Liver (tissue), 9 donors: ENCODE results near the gene CEP85L. TPM values are rescaled to one million over a fixed set of nuclear protein-coding genes. Genes with fewer than 3 reads are reported as not detected.

Experiments used
- DNase-seq: peaks from one replicate; pipeline ENCODE4 v3.0.0-alpha.2; 2017; ENCODE audit warnings: low spot score
- H3K27ac ChIP-seq, 2 donors: one replicate each; pipeline ENCODE4 v1.7.0; 2013; ENCODE audit warnings: inconsistent platforms in 2 of 2, low read length in 2 of 2, control low read depth in 1 of 2, low read depth in 1 of 2, mild to moderate bottlenecking in 1 of 2
- H3K27me3 ChIP-seq, 4 donors: one replicate each; pipeline versions ENCODE4 v1.6.1 to v1.7.0; 2013; ENCODE audit warnings: low read length in 3 of 4, inconsistent platforms in 1 of 4, mild to moderate bottlenecking in 1 of 4, moderate library complexity in 1 of 4; ENCODE audit not compliant: control insufficient read depth in 4 of 4, insufficient read depth in 4 of 4
- H3K36me3 ChIP-seq, 4 donors: one replicate each; pipeline versions ENCODE4 v1.6.1 to v1.7.0; 2013; ENCODE audit warnings: low read length in 3 of 4, mild to moderate bottlenecking in 3 of 4, low read depth in 1 of 4, moderate library complexity in 1 of 4; ENCODE audit not compliant: control insufficient read depth in 4 of 4, insufficient read depth in 3 of 4
- H3K4me1 ChIP-seq, 4 donors: one replicate each; pipeline versions ENCODE4 v1.6.1 to v1.7.0; 2013; ENCODE audit warnings: low read length in 3 of 4, mild to moderate bottlenecking in 3 of 4, moderate library complexity in 1 of 4; ENCODE audit not compliant: control insufficient read depth in 4 of 4, insufficient read depth in 4 of 4
- H3K4me3 ChIP-seq, 3 donors: one replicate each; pipeline versions ENCODE4 v1.6.1 to v1.7.0; 2013; ENCODE audit warnings: low read length in 3 of 3, control low read depth in 1 of 3, low read depth in 1 of 3, mild to moderate bottlenecking in 1 of 3
- H3K9ac ChIP-seq, 2 donors: one replicate each; pipeline ENCODE4 v1.7.0; 2013; ENCODE audit warnings: low read length in 2 of 2, mild to moderate bottlenecking in 2 of 2, moderate library complexity in 2 of 2, control low read depth in 1 of 2, low read depth in 1 of 2
- H3K9me3 ChIP-seq, 4 donors: one replicate each; pipeline versions ENCODE4 v1.6.1 to v1.7.0; 2013; ENCODE audit warnings: low read length in 3 of 4; ENCODE audit not compliant: control insufficient read depth in 4 of 4
- CTCF ChIP-seq: fragments of 150-350 bp; IDR thresholded peaks from 2 replicates; pipeline ENCODE4 v1.5.1; 2017; ENCODE audit warnings: improper control_type of control experiment, low read depth, low read length; ENCODE audit not compliant: missing input control
- EGR1 ChIP-seq, 2 donors: IDR thresholded peaks; 2 replicates each; pipeline ENCODE4 v1.6.1; 2016 to 2018; ENCODE audit warnings: antibody characterized with exemption in 2 of 2, low read depth in 2 of 2
- FOXA1 ChIP-seq: IDR thresholded peaks from 2 replicates; pipeline ENCODE4 v1.6.1; 2016; ENCODE audit warnings: antibody characterized with exemption
- FOXA2 ChIP-seq: IDR thresholded peaks from 2 replicates; pipeline ENCODE4 v1.6.1; 2016; ENCODE audit warnings: antibody characterized with exemption
- GABPA ChIP-seq, 2 donors: IDR thresholded peaks in 1 of 2; conservative IDR thresholded peaks in 1 of 2; 2 replicates each; pipeline ENCODE4 v1.6.1; 2016; ENCODE audit warnings: antibody characterized with exemption in 2 of 2, mild to moderate bottlenecking in 1 of 2, moderate library complexity in 1 of 2
- HNF4A ChIP-seq, 2 donors: conservative IDR thresholded peaks; 2 replicates each; pipeline ENCODE4 v1.6.1; 2016; ENCODE audit warnings: antibody characterized with exemption in 2 of 2, mild to moderate bottlenecking in 2 of 2
- HNF4G ChIP-seq: IDR thresholded peaks from 2 replicates; pipeline ENCODE4 v1.6.1; 2016; ENCODE audit warnings: antibody characterized with exemption
- JUND ChIP-seq, 2 donors: IDR thresholded peaks; 2 replicates each; pipeline ENCODE4 v1.6.1; 2016; ENCODE audit warnings: antibody characterized with exemption in 2 of 2
- NR2F2 ChIP-seq: IDR thresholded peaks from 2 replicates; pipeline ENCODE4 v1.6.1; 2016; ENCODE audit warnings: antibody characterized with exemption
- RAD21 ChIP-seq, 2 donors: IDR thresholded peaks; 2 replicates each; pipeline ENCODE4 v1.6.1; 2016; ENCODE audit warnings: antibody characterized with exemption in 2 of 2, mild to moderate bottlenecking in 2 of 2
- REST ChIP-seq: IDR thresholded peaks from 2 replicates; pipeline ENCODE4 v1.6.1; 2016; ENCODE audit warnings: antibody characterized with exemption, mild to moderate bottlenecking
- RXRA ChIP-seq, 2 donors: IDR thresholded peaks; 2 replicates each; pipeline ENCODE4 v1.6.1; 2017 to 2018; ENCODE audit warnings: antibody characterized with exemption in 2 of 2, mild to moderate bottlenecking in 1 of 2
- SP1 ChIP-seq: IDR thresholded peaks from 2 replicates; pipeline ENCODE4 v1.6.1; 2018; ENCODE audit warnings: antibody characterized with exemption, mild to moderate bottlenecking
- TAF1 ChIP-seq: conservative IDR thresholded peaks from 2 replicates; pipeline ENCODE4 v1.6.1; 2016; ENCODE audit warnings: antibody characterized with exemption, mild to moderate bottlenecking
- YY1 ChIP-seq: IDR thresholded peaks from 2 replicates; pipeline ENCODE4 v1.6.1; 2016; ENCODE audit warnings: antibody characterized with exemption, mild to moderate bottlenecking
- WGBS: extraction: QIAGEN DNeasy Blood & Tissue Kit; methylation state at CpG from one replicate; pipeline ENCODE4 v1.1.7; 2013; 5-methylcytosine and 5-hydroxymethylcytosine counted together
- polyA plus RNA-seq, 2 donors: library from polyadenylated mRNA; stranded (reverse) in 1 of 2; unstranded in 1 of 2; fragments of 200-250 nt in 1 of 2; fragments of >200 nt in 1 of 2; fragmentation: Nextera tagmentation in 1 of 2; extraction: Ambion mirVana in 1 of 2; gene quantifications; one replicate each; pipeline versions ENCODE4 v1.2.1 to v1.2.3, GENCODE V29; 2013 to 2015
- total RNA-seq, 2 donors: library from RNA; depleted of rRNA; stranded (reverse); fragments of >200 nt; gene quantifications; one replicate each; pipeline ENCODE4 v1.2.3, GENCODE V29; 2014
- TF ChIP-seq, protein P1 (sequence below): IDR thresholded peaks from 2 replicates; pipeline ENCODE4 v1.6.1; 2016; ENCODE audit warnings: antibody characterized with exemption
- TF ChIP-seq, protein P2 (sequence below): IDR thresholded peaks from 2 replicates; pipeline ENCODE4 v1.6.1; 2016; ENCODE audit warnings: antibody characterized with exemption
- TF ChIP-seq, protein P3 (sequence below): IDR thresholded peaks from 2 replicates; pipeline ENCODE4 v1.6.1; 2016; ENCODE audit warnings: antibody characterized with exemption
- donor health status: healthy.
- donor health status: healthy.
- donor health status: healthy.
- donor health status: healthy.
- donor health status: healthy.

The CEP85L gene
- total and polyA plus RNA-seq, 4 donors: 0.40 to 6.4 (median 2.3) TPM

GRCh38 chr6:118553132-118553531, 98.3 kb downstream of the CEP85L start:
- Histone ChIP-seq H3K36me3 (no peaks in the 10 kb centered on the region), H3K27ac (no peak overlapping the region), H3K9me3 (no peaks in the 10 kb centered on the region), H3K4me3 (no peak overlapping the region), H3K27me3 (no peaks in the 10 kb centered on the region), H3K4me1 (peaks cover 0 to 8% (median 1%) of the 10 kb centered on the region in 4 donors), H3K9ac (no peak overlapping the region)
- TF ChIP-seq EGR1 (IDR thresholded peaks at IDR 0.05; ENCODE audit: low read depth in 2 of 2) (no peak), CTCF (no peak), REST (no peak), HNF4A (conservative IDR thresholded peaks at IDR 0.05) (no peak), RAD21 (IDR thresholded peaks at IDR 0.05) (no peak), SP1 (no peak), JUND (IDR thresholded peaks at IDR 0.05) (no peak), FOXA1 (no peak), YY1 (no peak), GABPA (IDR thresholded peaks at IDR 0.05 in 1 of 2, conservative IDR thresholded peaks at IDR 0.05 in 1 of 2) (no peak), RXRA (IDR thresholded peaks at IDR 0.05) (no peak), NR2F2 (no peak), HNF4G (no peak), FOXA2 (no peak), TAF1 (no peak)
- TF ChIP-seq, protein P1, sequence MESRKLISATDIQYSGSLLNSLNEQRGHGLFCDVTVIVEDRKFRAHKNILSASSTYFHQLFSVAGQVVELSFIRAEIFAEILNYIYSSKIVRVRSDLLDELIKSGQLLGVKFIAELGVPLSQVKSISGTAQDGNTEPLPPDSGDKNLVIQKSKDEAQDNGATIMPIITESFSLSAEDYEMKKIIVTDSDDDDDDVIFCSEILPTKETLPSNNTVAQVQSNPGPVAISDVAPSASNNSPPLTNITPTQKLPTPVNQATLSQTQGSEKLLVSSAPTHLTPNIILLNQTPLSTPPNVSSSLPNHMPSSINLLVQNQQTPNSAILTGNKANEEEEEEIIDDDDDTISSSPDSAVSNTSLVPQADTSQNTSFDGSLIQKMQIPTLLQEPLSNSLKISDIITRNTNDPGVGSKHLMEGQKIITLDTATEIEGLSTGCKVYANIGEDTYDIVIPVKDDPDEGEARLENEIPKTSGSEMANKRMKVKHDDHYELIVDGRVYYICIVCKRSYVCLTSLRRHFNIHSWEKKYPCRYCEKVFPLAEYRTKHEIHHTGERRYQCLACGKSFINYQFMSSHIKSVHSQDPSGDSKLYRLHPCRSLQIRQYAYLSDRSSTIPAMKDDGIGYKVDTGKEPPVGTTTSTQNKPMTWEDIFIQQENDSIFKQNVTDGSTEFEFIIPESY: no peak
- TF ChIP-seq, protein P2, sequence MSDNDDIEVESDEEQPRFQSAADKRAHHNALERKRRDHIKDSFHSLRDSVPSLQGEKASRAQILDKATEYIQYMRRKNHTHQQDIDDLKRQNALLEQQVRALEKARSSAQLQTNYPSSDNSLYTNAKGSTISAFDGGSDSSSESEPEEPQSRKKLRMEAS: no peak
- TF ChIP-seq, protein P3, sequence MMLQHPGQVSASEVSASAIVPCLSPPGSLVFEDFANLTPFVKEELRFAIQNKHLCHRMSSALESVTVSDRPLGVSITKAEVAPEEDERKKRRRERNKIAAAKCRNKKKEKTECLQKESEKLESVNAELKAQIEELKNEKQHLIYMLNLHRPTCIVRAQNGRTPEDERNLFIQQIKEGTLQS: no peak
- no peak for DNase-seq
- WGBS: 73% methylated on average over 1 of the region's 1 CpG
